GM23248 (cell line): Measurements from ENCODE around the gene BRAT1. TPM values are rescaled to one million over a fixed set of nuclear protein-coding genes. Genes with fewer than 3 reads are reported as not detected.

ENCODE experiments used
- DNase-seq: peaks from one replicate; pipeline ENCODE4 v3.0.0-alpha.2; 2015
- H2AFZ ChIP-seq: fragments of 200-600 bp; sonication (generic); 2 replicates; pipeline ENCODE4 v1.6.1; 2016; ENCODE audit warnings: antibody characterized with exemption
- H3F3A ChIP-seq: fragments of 200-600 bp; sonication (generic); 2 replicates; pipeline ENCODE4 v1.6.1; 2016; ENCODE audit warnings: mild to moderate bottlenecking, antibody characterized with exemption, mixed run types; ENCODE audit not compliant: insufficient read depth
- H3K27ac ChIP-seq: fragments of 200-600 bp; sonication (generic); 2 replicates; pipeline ENCODE4 v1.5.1; 2016; ENCODE audit warnings: mild to moderate bottlenecking
- H3K27me3 ChIP-seq: fragments of 200-600 bp; sonication (generic); replicated peaks from 2 replicates; pipeline ENCODE4 v1.6.1; 2016; ENCODE audit warnings: mild to moderate bottlenecking; ENCODE audit not compliant: insufficient read depth
- H3K36me3 ChIP-seq: fragments of 200-600 bp; sonication (generic); 2 replicates; pipeline ENCODE4 v1.6.1; 2016; ENCODE audit warnings: low read depth, mild to moderate bottlenecking
- H3K4me1 ChIP-seq: fragments of 200-600 bp; sonication (generic); 2 replicates; pipeline ENCODE4 v1.6.1; 2016; ENCODE audit warnings: mild to moderate bottlenecking; ENCODE audit not compliant: insufficient read depth
- H3K4me2 ChIP-seq: fragments of 200-600 bp; sonication (generic); one replicate; pipeline ENCODE4 v1.6.1; 2016; ENCODE audit warnings: mild to moderate bottlenecking; ENCODE audit not compliant: unreplicated experiment
- H3K4me3 ChIP-seq: fragments of 200-600 bp; sonication (generic); 2 replicates; pipeline ENCODE4 v1.5.1; 2016; ENCODE audit warnings: mild to moderate bottlenecking
- H3K79me2 ChIP-seq: fragments of 200-600 bp; sonication (generic); 2 replicates; pipeline ENCODE4 v1.6.1; 2016; ENCODE audit warnings: mild to moderate bottlenecking; ENCODE audit not compliant: insufficient read depth
- H3K9ac ChIP-seq: fragments of 200-600 bp; sonication (generic); 2 replicates; pipeline ENCODE4 v1.6.1; 2016; ENCODE audit warnings: mild to moderate bottlenecking
- H3K9me2 ChIP-seq: fragments of 200-600 bp; sonication (generic); 2 replicates; pipeline ENCODE4 v1.6.1; 2016; ENCODE audit warnings: mixed run types, mild to moderate bottlenecking, moderate library complexity; ENCODE audit not compliant: insufficient read depth
- H3K9me3 ChIP-seq: fragments of 200-600 bp; sonication (generic); one replicate; pipeline ENCODE4 v1.6.1; 2017; ENCODE audit warnings: low read depth
- H4K20me1 ChIP-seq: fragments of 200-600 bp; sonication (generic); 2 replicates; pipeline ENCODE4 v1.6.0; 2016; ENCODE audit not compliant: insufficient read depth
- EZH2 ChIP-seq: fragments of 200-600 bp; sonication (generic); IDR thresholded peaks from 2 replicates; pipeline ENCODE4 v1.6.1; 2018; ENCODE audit warnings: antibody characterized with exemption, mild to moderate bottlenecking; ENCODE audit not compliant: insufficient read depth, poor library complexity, severe bottlenecking
- EZH2phosphoT487 ChIP-seq: fragments of 200-600 bp; sonication (generic); IDR thresholded peaks from 2 replicates; pipeline ENCODE4 v1.6.1; 2018; ENCODE audit warnings: antibody characterized with exemption, moderate library complexity, mild to moderate bottlenecking, low read depth; ENCODE audit not compliant: insufficient read depth
- WGBS, 2 experiments: methylation state at CpG; one replicate each; pipeline ENCODE4 v1.1.6; 2015 to 2017; ENCODE audit warnings: low lambda C conversion rate in 2 of 2, low coverage in 1 of 2; ENCODE audit errors: missing lambda C conversion rate in 2 of 2; 5-methylcytosine and 5-hydroxymethylcytosine counted together
- in situ Hi-C: fragments of 300-500 bp; cut with MboI; formaldehyde crosslinking; loops from 2 replicates; pipeline ENCODE4 v1.15.0; 2020
- polyA plus RNA-seq: library from polyadenylated mRNA; unstranded; fragments of >200 nt; fragmentation: Nextera tagmentation; extraction: Ambion mirVana; gene quantifications from 2 replicates; pipeline ENCODE4 v1.2.1, GENCODE V29; 2016
- total RNA-seq: library from RNA; depleted of rRNA; stranded (reverse); fragments of >200 nt; shearing (Covaris generic); gene quantifications from 2 replicates; pipeline ENCODE4 v1.2.3, GENCODE V29; 2014

Gene BRAT1
- total and polyA plus RNA-seq, 2 experiments from 2014 or later, result 28.6 to 39.7 TPM

GRCh38 chr7:2498708-2499107 lies 56.6 kb downstream of the BRAT1 start:
- Histone ChIP-seq H4K20me1 (no peaks in the 10 kb centered on the region), H3K4me3 (no peak overlapping the region), H3K79me2 (no peaks in the 10 kb centered on the region), H3K27ac (no peak overlapping the region), H3F3A (no peaks in the 10 kb centered on the region), H3K4me2 (no peak overlapping the region), H3K27me3 (no peaks in the 10 kb centered on the region), H3K9me2 (no peaks in the 10 kb centered on the region), H3K36me3 (no peaks in the 10 kb centered on the region), H3K9ac (no peak overlapping the region), H3K9me3 (no peaks in the 10 kb centered on the region), H2AFZ (no peak overlapping the region), H3K4me1 (no peaks in the 10 kb centered on the region)
- no peak for DNase-seq
- TF ChIP-seq EZH2phosphoT487 (no peak), EZH2 (no peak)
- whole genome bisulfite sequencing, 2 experiments, result 77 to 79% methylated on average over 6 of the region's 6 CpGs
- in situ Hi-C loops, result no loop called here

DNA sequence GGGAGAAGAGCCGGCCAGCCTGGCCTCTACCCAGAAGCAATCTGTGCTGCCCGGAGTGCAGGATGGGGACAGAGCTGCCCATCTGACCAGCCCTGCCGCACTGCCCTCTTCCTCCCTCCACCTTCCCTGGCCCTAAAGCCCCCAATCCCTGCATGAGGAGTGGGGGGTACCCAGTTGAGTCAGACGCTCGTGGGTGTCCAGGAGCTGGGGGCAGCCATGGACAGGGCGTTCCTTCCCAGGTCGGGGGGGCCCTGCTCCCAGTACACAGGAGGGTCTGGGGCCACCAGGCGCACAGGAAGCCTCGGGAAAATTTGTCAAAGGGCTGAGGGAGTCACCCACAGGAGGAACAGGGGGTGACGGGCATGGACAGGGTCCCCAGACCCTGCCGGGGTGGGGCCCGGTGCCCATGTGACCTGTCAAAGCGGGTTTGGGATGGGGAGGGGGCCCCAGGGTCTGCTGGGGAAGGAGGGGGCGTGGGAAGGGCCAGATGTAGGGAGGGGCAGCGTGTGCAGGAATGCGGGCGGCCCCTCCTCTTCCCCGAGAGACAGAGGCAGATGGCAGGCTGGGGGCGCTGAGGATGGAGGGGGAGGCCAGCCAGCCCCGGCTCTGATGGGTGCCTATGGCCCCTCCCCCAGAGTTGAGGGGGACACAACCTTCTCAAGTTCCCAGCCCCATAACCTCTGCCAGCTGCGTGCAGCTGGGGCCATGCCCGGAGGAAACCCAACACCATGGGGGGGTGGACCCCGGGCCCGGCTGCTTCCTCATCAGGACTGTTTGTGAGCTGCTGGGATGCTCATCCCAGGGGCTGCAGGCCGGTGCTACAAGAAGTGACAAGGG lies 57.6 kb downstream of the BRAT1 start:
- 12 to 16% methylated on average over 23 to 24 of the region's 25 CpGs for WGBS, 2 experiments
- TF ChIP-seq EZH2phosphoT487 (no peak), EZH2 (no peak)

GRCh38 chr7:2497065-2497464 lies 58.3 kb downstream of the BRAT1 start:
- 0 out of 2 replicates have a peak, but pooled peaks cover 6% of the 10 kb centered on the region for H3K4me1 ChIP-seq
- H3K36me3 ChIP-seq, result no peaks in the 10 kb centered on the region
- DNase-seq, result no peak
- no peak overlapping the region for H3K9ac ChIP-seq
- H3K9me2 ChIP-seq, result no peaks in the 10 kb centered on the region
- H2AFZ ChIP-seq, result no peak overlapping the region
- H4K20me1 ChIP-seq, result no peaks in the 10 kb centered on the region
- no peak overlapping the region for H3K4me2 ChIP-seq
- no peaks in the 10 kb centered on the region for H3K27me3 ChIP-seq
- no peaks in the 10 kb centered on the region for H3F3A ChIP-seq
- TF ChIP-seq EZH2phosphoT487, result no peak
- TF ChIP-seq EZH2, result no peak
- no peak overlapping the region for H3K4me3 ChIP-seq
- no peaks in the 10 kb centered on the region for H3K79me2 ChIP-seq
- in situ Hi-C loops, result no loop called here
- H3K9me3 ChIP-seq, result no peaks in the 10 kb centered on the region
- 50 to 65% methylated on average over 3 of the region's 3 CpGs for WGBS, 2 experiments
- H3K27ac ChIP-seq, result no peak overlapping the region

More for the DNA sequence above, 57.6 kb downstream of the BRAT1 start:
- no peaks in the 10 kb centered on the region for H4K20me1 ChIP-seq
- no peak overlapping the region for H3K9ac ChIP-seq
- no peaks in the 10 kb centered on the region for H3K9me2 ChIP-seq
- no peak overlapping the region for H3K4me2 ChIP-seq
- H3K36me3 ChIP-seq, result no peaks in the 10 kb centered on the region
- H3K9me3 ChIP-seq, result no peaks in the 10 kb centered on the region
- H2AFZ ChIP-seq, result no peak overlapping the region
- no peaks in the 10 kb centered on the region for H3K27me3 ChIP-seq
- in situ Hi-C loops, result no loop called here
- DNase-seq, result no peak
- no peaks in the 10 kb centered on the region for H3K79me2 ChIP-seq
- H3K4me3 ChIP-seq, result no peak overlapping the region
- no peak overlapping the region for H3K27ac ChIP-seq
- no peaks in the 10 kb centered on the region for H3F3A ChIP-seq
- 0 out of 2 replicates have a peak, but pooled peaks cover 6% of the 10 kb centered on the region for H3K4me1 ChIP-seq

GRCh38 chr7:2496375-2496774 lies 58.9 kb downstream of the BRAT1 start:
- no peak for DNase-seq
- Histone ChIP-seq H3K9me3 (no peaks in the 10 kb centered on the region), H3K9me2 (no peaks in the 10 kb centered on the region), H3K27me3 (no peaks in the 10 kb centered on the region), H3K27ac (no peak overlapping the region), H3K4me2 (no peak overlapping the region), H4K20me1 (no peaks in the 10 kb centered on the region), H3K36me3 (no peaks in the 10 kb centered on the region), H3F3A (no peaks in the 10 kb centered on the region), H3K9ac (no peak overlapping the region), H3K4me1 (0 out of 2 replicates have a peak, but pooled peaks cover 6% of the 10 kb centered on the region), H2AFZ (no peak overlapping the region), H3K79me2 (no peaks in the 10 kb centered on the region), H3K4me3 (no peak overlapping the region)
- TF ChIP-seq EZH2 (no peak), EZH2phosphoT487 (no peak)
- WGBS, 2 experiments, result 73 to 76% methylated on average over 9 of the region's 9 CpGs
- in situ Hi-C loops, result no loop called here
